ENCODE data around the gene SCD. TPM values are rescaled to one million over a fixed set of nuclear protein-coding genes. Genes with fewer than 3 reads are reported as not detected.

Gene SCD
- total and polyA plus RNA-seq, 4 donors, result 43.4 to 1,255 (median 234) TPM

DNA sequence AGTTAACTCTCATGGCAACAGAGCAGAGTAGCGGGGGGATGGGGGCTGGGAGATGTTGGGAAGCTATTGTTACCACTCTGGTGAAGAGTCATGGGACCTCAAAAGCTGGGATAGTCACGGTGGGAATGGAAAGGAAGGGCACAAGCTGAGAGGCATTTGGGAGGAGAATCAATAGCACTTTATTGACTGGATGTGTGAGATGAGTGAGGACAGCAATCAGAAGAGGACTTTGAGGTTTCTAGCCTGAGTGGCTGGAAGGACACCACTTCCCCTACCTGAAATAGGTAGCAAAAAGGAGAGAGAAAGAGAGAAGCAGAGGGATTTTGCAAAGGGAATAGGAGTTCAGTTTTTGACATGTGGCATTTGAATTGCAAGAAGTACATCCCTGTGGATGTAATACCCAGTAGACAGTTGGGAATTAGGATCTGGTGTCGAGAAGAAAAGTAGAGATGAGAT is 27.2 kb downstream of the SCD start:
- Histone ChIP-seq H3K4me1 (ENCODE audit: control insufficient read depth in 4 of 4, insufficient read depth in 4 of 4, low read length in 3 of 4) (peaks cover 10 to 40% (median 13%) of the 10 kb centered on the region in 4 donors), H3K9me3 (ENCODE audit: control insufficient read depth in 4 of 4, low read length in 3 of 4) (no peaks in the 10 kb centered on the region), H3K27ac (ENCODE audit: low read depth in 1 of 2, low read length in 2 of 2) (peak overlapping the region; percentile 100), H3K4me3 (ENCODE audit: low read depth in 1 of 3, low read length in 3 of 3) (peak overlapping the region; percentile 50 to 68 (median 66)), H3K36me3 (ENCODE audit: control insufficient read depth in 4 of 4, insufficient read depth in 3 of 4, low read depth in 1 of 4, low read length in 3 of 4) (peaks cover 0 to 1% (median 0%) of the 10 kb centered on the region in 4 donors), H3K27me3 (ENCODE audit: control insufficient read depth in 4 of 4, insufficient read depth in 4 of 4, low read length in 3 of 4) (no peaks in the 10 kb centered on the region), H3K9ac (ENCODE audit: low read depth in 1 of 2, low read length in 2 of 2) (peak overlapping the region; percentile 98 to 100)
- TF ChIP-seq HNF4A (conservative IDR thresholded peaks at IDR 0.05) (no peak), SP1 (IDR thresholded peaks at IDR 0.05) (peak; percentile 6), NR2F2 (IDR thresholded peaks at IDR 0.05) (no peak), CTCF (IDR thresholded peaks at IDR 0.05; ENCODE audit: low read depth, low read length, missing input control) (no peak), JUND (IDR thresholded peaks at IDR 0.05) (peak in 1 of 2 donors; percentile 6), RXRA (IDR thresholded peaks at IDR 0.05) (no peak), GABPA (IDR thresholded peaks at IDR 0.05 in 1 of 2, conservative IDR thresholded peaks at IDR 0.05 in 1 of 2) (no peak), HNF4G (IDR thresholded peaks at IDR 0.05) (no peak), FOXA2 (IDR thresholded peaks at IDR 0.05) (no peak), RAD21 (IDR thresholded peaks at IDR 0.05) (peak in 1 of 2 donors; percentile 25), ATF3 (IDR thresholded peaks at IDR 0.05) (no peak), YY1 (IDR thresholded peaks at IDR 0.05) (no peak), EGR1 (IDR thresholded peaks at IDR 0.05; ENCODE audit: low read depth in 2 of 2) (no peak), FOXA1 (IDR thresholded peaks at IDR 0.05) (peak; percentile 28), TAF1 (conservative IDR thresholded peaks at IDR 0.05) (no peak)
- TF ChIP-seq, protein P1, sequence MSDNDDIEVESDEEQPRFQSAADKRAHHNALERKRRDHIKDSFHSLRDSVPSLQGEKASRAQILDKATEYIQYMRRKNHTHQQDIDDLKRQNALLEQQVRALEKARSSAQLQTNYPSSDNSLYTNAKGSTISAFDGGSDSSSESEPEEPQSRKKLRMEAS (IDR thresholded peaks at IDR 0.05), result no peak
- TF ChIP-seq, protein P2, sequence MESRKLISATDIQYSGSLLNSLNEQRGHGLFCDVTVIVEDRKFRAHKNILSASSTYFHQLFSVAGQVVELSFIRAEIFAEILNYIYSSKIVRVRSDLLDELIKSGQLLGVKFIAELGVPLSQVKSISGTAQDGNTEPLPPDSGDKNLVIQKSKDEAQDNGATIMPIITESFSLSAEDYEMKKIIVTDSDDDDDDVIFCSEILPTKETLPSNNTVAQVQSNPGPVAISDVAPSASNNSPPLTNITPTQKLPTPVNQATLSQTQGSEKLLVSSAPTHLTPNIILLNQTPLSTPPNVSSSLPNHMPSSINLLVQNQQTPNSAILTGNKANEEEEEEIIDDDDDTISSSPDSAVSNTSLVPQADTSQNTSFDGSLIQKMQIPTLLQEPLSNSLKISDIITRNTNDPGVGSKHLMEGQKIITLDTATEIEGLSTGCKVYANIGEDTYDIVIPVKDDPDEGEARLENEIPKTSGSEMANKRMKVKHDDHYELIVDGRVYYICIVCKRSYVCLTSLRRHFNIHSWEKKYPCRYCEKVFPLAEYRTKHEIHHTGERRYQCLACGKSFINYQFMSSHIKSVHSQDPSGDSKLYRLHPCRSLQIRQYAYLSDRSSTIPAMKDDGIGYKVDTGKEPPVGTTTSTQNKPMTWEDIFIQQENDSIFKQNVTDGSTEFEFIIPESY (IDR thresholded peaks at IDR 0.05), result peak; percentile 28
- TF ChIP-seq, protein P3, sequence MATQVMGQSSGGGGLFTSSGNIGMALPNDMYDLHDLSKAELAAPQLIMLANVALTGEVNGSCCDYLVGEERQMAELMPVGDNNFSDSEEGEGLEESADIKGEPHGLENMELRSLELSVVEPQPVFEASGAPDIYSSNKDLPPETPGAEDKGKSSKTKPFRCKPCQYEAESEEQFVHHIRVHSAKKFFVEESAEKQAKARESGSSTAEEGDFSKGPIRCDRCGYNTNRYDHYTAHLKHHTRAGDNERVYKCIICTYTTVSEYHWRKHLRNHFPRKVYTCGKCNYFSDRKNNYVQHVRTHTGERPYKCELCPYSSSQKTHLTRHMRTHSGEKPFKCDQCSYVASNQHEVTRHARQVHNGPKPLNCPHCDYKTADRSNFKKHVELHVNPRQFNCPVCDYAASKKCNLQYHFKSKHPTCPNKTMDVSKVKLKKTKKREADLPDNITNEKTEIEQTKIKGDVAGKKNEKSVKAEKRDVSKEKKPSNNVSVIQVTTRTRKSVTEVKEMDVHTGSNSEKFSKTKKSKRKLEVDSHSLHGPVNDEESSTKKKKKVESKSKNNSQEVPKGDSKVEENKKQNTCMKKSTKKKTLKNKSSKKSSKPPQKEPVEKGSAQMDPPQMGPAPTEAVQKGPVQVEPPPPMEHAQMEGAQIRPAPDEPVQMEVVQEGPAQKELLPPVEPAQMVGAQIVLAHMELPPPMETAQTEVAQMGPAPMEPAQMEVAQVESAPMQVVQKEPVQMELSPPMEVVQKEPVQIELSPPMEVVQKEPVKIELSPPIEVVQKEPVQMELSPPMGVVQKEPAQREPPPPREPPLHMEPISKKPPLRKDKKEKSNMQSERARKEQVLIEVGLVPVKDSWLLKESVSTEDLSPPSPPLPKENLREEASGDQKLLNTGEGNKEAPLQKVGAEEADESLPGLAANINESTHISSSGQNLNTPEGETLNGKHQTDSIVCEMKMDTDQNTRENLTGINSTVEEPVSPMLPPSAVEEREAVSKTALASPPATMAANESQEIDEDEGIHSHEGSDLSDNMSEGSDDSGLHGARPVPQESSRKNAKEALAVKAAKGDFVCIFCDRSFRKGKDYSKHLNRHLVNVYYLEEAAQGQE (IDR thresholded peaks at IDR 0.05), result no peak
- DNase-seq (ENCODE audit: low spot score), result no peak
- 9% methylated on average over 3 of the region's 3 CpGs for WGBS
